Left ventricle myocardium inferior (tissue), 1 donor: ENCODE measurements around the gene HTD2. TPM values are rescaled to one million over a fixed set of nuclear protein-coding genes. Genes with fewer than 3 reads are reported as not detected.

Experiments
- DNase-seq: peaks from one replicate; pipeline ENCODE4 v3.0.0-alpha.2; 2020
- H3K27ac ChIP-seq: fragments of 200-600 bp; replicated peaks from 2 replicates; pipeline ENCODE4 v1.8.0; 2021
- H3K27me3 ChIP-seq: fragments of 200-600 bp; 2 replicates; pipeline ENCODE4 v1.8.0; 2021; ENCODE audit warnings: low read depth
- H3K36me3 ChIP-seq: fragments of 200-600 bp; 2 replicates; pipeline ENCODE4 v1.8.0; 2021
- H3K4me1 ChIP-seq: fragments of 200-600 bp; 2 replicates; pipeline ENCODE4 v1.8.0; 2021
- H3K4me3 ChIP-seq: fragments of 200-600 bp; 2 replicates; pipeline ENCODE4 v1.8.0; 2021; ENCODE audit warnings: mild to moderate bottlenecking, moderate library complexity
- H3K9me3 ChIP-seq: fragments of 200-600 bp; replicated peaks from 2 replicates; pipeline ENCODE4 v1.8.0; 2021
- CTCF ChIP-seq: fragments of 200-600 bp; IDR thresholded peaks from 2 replicates; pipeline ENCODE4 v1.8.0; 2021; ENCODE audit warnings: antibody characterized with exemption, mild to moderate bottlenecking, borderline replicate concordance
- intact Hi-C: fragments of 100-400 bp; cut with micrococcal nuclease; formaldehyde crosslinking; loops from one replicate; pipeline ENCODE4 v1.11.0; 2022
- total RNA-seq: library from RNA; stranded (reverse); fragmentation: NEBNext Ultra II Directional; extraction: Animal tissue kit (Norgen Biotek cat#: 25700); gene quantifications from one replicate; pipeline ENCODE4 v1.2.1, GENCODE V29; 2021
- donor health status: DM: no; HTN: yes; CAD: no; lungs with severe emphysema.

Gene HTD2
- total RNA-seq, 1 donor from 2014 or later: 13.0 TPM

DNA sequence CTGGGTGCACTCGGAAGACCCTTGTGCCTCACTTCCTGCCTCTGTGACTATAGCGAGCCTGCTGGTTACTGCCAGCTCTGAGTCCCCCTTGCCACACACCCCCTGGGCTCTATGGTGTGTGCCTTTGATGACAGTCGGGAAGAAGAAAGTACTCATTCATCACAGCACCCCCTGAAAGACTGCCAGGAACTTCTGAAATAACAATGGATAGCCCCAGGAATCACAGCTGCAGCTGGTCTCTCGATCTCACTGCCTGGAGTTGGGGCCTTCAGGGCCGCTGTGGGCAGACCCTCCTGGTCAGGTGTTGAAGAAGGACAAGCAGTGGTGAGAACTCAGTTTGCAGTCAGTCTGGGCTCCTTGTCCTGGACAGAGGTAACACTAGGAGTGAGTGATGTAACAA, 10.1 kb upstream of the HTD2 start:
- intact Hi-C loops: loop anchor here (5.0 kb wide), 1 partner anchor 114 kb away; no protein-coding TSS in a partner anchor
- no peaks in the 10 kb centered on the region for H3K27me3 ChIP-seq
- no peak for TF ChIP-seq CTCF
- H3K27ac ChIP-seq: no peak overlapping the region
- H3K4me1 ChIP-seq: peaks cover 25% of the 10 kb centered on the region
- H3K36me3 ChIP-seq: no peaks in the 10 kb centered on the region
- no peak overlapping the region for H3K4me3 ChIP-seq
- DNase-seq: no peak
- peaks cover 7% of the 10 kb centered on the region for H3K9me3 ChIP-seq

DNA sequence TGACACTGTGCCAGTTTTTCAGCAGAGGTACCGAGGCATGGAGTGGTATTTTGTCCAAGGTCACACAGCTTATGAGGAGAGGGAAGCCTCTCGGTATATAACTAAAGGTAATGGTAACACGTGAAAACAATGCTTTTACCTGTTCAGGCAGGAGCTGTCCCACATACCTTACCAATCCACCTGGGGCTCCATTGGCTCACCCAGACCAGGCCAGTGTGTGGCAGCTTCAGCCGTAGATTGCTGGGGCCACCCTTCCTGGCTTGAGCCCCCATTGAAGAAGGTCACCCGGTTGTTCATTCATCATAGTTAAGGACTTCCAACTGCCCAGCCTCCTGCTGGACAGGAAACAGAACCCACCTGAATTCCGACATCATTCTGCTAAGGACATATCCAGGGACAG, 9.5 kb upstream of the HTD2 start:
- no peak for TF ChIP-seq CTCF
- H3K4me3 ChIP-seq: no peak overlapping the region
- H3K9me3 ChIP-seq: peaks cover 7% of the 10 kb centered on the region
- H3K4me1 ChIP-seq: peaks cover 25% of the 10 kb centered on the region
- H3K27ac ChIP-seq: no peak overlapping the region
- no peaks in the 10 kb centered on the region for H3K27me3 ChIP-seq
- H3K36me3 ChIP-seq: no peaks in the 10 kb centered on the region
- DNase-seq: no peak
- intact Hi-C loops: loop anchor here (5.0 kb wide), 1 partner anchor 115 kb away; no protein-coding TSS in a partner anchor

- Histone ChIP-seq H3K4me3 (no peak overlapping the region), H3K9me3 (peaks cover 7% of the 10 kb centered on the region), H3K36me3 (no peaks in the 10 kb centered on the region), H3K27ac (no peak overlapping the region), H3K4me1 (peaks cover 25% of the 10 kb centered on the region), H3K27me3 (no peaks in the 10 kb centered on the region)
- TF ChIP-seq CTCF: no peak
- no peak for DNase-seq
- intact Hi-C loops: loop anchor here (5.0 kb wide), 1 partner anchor 116 kb away; no protein-coding TSS in a partner anchor
These were observed 8.1 kb upstream of the HTD2 start for GRCh38 chr3:58298190-58298589.

DNA sequence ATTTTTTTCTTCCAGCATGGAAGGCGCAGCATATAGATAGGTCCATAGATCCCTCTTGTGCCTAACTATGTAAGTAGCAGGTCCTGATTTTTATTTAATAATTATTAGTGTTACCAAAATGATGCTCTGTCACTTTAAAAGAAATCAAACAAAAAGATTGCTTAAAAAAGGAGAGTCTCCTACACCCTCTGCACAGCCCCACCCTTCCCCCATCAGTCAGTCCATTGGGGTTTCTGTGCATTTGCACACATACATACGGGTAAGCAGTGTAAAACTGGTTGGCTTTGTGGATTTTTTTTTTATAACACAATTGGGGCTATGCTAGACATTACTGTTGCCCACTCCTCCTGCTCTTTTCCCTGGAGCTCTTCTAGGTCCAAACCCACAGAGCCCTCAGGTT, 7.2 kb upstream of the HTD2 start:
- intact Hi-C loops: loop anchor here (5.0 kb wide), 1 partner anchor 117 kb away; no protein-coding TSS in a partner anchor
- peaks cover 25% of the 10 kb centered on the region for H3K4me1 ChIP-seq
- H3K36me3 ChIP-seq: no peaks in the 10 kb centered on the region
- H3K4me3 ChIP-seq: no peak overlapping the region
- no peak overlapping the region for H3K27ac ChIP-seq
- no peak for TF ChIP-seq CTCF
- H3K27me3 ChIP-seq: no peaks in the 10 kb centered on the region
- H3K9me3 ChIP-seq: peaks cover 7% of the 10 kb centered on the region
- DNase-seq: no peak

DNA sequence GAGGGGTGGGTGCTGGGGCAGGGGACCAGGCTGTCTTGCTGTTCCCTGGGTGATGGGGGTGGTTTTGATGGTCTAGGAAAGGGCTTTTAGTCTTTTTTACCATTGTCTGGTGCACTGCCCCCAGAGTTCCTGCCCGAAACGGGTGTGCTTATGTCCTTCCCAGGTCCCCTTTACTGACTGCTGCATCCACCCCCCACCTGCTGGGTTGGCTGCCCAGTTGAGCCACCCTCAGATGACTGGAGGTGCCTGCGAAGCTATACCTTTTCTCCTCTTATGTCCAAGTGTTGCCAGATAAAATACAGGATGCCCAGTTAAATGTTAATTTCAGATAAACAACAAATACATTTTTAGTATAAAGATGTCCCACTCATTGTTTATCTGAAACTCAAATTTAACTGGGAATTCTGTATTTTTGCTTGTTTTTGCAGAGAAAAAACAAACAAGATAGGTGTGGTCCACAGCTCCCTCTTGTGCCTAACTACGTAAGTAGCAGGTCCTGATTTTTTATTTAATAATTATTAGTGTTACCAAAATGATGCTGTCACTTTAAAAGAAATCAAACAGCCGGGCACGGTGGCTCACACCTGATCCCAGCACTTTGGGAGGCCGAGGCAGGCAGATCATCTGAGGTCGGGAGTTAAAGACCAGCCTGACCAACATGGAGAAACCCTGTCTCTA, 6.3 kb upstream of the HTD2 start:
- TF ChIP-seq CTCF: peak; percentile 72
- Histone ChIP-seq H3K9me3 (peaks cover 6% of the 10 kb centered on the region), H3K36me3 (no peaks in the 10 kb centered on the region), H3K27ac (no peak overlapping the region), H3K27me3 (no peaks in the 10 kb centered on the region), H3K4me3 (no peak overlapping the region), H3K4me1 (peaks cover 25% of the 10 kb centered on the region)
- intact Hi-C loops: loop anchor here (5.0 kb wide), 1 partner anchor 118 kb away; no protein-coding TSS in a partner anchor
- DNase-seq: no peak
